ENCODE measurements around the gene ABCB11.
"Not testable (repeated sequence)": the region's sequence is repeated elsewhere in the genome, so short reads cannot be mapped to it uniquely, and the experiment has no call there.

The ABCB11 gene

DNA sequence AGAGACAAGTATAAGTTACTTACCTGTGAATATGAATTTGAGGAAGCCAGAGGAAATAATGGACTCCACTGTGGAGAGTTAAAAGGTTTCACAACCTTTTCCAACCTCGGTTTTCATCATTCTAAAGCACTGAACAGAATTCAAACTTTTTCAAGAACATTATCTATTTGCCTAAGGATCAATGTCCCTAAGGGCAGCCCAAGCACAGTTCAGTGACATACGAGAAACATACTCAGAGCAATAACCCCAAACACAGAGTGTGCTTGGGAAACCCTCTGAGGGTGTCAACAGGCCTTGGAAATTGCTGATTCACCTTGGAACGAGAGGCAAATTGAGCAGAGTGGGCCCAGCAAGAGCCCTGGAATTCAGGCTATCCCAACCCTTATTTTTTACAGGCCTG, at the start of gene ABCB11:
ABCB11 (minus strand) TSS at position 123 of the 400 bp plus-strand sequence. CDS start 13,199 bp downstream, outside the sequence.
- no peak for FAIRE-seq

DNA sequence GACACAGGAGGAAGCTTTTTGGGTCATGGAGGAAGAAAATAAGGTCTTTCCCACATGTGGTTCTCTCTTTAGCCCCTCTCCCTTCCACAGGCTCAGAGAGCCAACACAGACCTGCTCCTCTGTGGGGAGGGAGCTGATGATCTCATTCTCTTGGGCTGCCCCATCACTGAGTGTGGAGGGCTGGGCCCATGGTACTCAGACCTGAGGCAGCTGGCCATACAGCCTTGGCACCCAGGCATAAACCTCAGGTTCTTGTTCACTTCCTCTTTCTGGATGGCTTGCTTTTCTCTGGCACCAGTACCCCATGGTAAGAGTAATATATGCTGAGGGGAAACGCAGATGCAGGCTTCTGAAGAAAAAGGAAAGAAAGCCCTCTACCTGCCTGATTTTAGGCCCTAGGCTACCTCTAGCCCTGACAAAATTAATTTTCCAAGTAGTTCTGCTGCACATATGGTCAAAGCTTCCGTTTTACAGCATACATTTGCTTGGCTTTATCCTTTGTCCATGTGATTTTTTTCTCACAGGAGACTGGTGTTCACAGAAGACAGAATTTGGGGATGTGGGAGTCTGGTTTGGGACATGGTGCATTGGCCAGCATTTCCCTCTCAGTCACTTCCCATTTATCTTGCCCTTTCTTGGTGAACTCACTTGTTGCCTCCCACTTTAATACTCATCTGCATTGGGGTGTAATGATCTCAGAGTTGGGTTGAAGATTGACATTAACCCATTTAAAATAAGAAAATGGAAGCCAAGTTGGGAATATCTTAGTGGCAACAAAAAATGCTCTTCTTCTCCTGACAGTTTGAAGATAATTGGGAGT, 49.3 kb upstream of the ABCB11 start:
- FAIRE-seq: no peak

DNA sequence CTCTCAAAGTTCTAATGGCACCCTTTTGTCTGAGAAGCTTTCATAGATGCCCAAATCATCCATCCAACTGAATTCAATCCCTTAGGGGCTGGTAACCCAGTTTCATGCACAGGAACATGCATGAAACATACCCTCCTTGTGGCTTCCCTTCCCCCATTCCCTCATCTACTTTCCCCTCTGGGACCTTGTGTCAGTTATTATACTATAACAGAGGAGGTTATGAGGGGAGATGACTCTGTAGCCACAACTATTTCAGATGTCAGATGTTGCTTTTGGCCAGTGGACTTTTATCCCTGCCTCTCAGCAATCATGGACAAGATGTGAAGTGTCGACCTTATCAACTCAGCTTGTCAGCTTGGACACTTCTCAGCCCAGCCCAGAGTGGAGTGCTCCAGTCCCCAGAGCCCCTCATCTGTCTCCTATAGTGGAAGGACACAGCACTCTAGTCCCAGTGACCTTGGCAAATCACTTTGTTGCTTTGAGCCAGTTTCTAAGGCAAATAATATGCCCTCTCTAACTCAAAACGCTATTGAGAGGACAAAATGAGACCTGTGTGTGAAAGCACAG, 46.6 kb upstream of the ABCB11 start:
- FAIRE-seq: no peak

DNA sequence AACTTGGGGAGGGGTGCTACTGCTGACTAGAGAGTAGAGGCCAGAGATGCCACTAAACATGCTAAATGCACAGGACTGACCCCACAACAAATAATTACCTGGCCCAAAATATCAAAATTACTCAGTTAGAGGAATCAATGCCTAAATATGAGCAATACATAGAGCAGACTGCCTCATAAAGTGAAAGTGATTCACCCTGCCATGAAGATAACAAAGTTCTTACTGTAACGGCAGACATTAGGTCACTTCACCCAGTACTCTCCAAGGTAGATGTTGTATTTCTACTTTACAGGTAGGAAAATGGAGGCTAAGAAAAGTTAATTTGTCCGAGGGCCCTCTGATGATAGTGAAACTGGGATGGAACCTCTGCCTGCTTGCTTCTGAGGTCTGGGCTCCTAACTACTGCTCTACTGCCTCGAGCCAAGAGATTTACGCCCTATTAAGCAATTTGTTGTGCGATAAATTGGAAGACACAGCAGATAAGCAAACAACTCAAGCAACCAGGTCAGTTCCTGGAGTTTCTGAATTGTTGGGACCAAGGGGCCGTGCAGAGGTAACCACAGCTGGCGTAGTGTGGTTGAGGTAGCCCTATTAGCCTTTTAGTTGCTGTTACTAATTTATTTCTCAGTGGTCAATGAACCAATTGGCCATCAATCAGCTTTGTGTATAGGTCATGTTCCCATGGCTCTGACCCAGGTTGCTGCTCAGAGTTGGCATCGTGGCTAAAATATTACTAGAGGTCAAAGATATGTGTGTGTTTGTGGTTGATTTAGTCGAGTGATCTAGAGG, 43.0 kb upstream of the ABCB11 start:
- FAIRE-seq: no peak

DNA sequence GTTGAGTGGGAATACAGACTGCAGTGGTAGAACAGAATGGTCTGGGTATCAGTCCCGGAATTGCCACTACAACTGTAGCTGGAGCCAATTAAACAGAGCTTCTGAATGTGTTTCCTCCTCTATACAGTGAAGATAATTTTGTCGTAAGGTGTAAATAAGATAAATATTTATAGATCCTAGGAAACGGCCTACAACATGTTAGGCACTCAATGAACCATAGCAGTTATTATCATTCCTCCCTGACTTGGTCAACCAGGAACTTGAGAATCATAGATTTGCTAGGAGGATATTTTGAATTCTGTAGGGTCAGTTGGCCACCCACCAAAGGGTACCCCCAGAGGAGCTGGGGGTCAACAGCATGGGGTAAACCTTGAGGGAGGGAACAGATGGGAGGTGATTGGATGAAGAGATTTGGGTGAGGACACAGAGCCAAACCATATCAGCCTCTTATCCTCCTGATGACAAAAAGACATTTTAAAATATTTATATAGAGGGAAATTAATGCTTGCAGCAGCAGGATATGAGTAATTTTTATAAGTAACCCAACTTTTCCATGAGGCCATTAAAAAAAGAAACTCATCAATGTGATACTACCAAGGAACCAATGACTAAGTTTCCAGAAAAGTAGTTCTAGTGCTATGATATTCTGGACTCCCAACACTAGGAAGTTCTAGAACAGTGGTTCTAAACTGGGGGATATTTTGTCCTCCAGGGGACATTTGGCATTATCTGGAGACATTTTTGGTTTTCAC, 42.3 kb upstream of the ABCB11 start:
- no peak for FAIRE-seq

DNA sequence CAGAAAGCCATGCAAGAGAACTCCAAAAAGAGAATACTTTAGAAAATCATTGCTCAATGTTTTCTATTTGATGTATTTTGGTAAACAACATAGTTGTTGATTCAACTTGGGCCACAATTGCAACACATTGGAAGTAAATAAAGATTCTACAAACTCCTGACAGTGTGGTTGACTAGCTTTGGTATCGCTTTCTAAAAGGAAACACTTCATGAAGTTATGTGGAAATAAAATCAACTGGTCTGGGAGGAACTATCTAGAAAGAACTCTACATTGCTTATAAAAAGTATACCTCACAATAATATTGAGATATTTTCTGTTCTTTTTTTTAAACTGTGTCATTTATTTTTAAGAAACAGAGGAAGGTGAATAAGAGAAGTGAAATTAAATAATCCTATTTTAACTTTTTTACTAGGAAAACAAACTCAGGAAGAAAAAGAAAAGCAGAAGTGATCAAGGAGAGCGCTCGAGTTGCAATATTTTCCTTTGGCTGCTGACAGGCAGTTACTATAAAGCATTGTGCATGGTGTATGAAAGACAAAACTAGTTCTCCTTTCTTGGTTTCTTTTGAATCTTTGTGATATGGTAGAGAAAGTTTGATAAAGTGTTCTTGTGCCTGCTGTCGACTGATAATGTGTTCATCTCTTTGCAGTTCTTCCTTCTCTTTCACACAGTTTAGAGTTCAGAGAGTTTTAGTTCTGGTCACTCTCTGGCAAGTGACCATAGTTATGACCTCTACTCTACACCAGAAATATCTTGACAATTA, 41.2 kb upstream of the ABCB11 start:
- no peak for FAIRE-seq

DNA sequence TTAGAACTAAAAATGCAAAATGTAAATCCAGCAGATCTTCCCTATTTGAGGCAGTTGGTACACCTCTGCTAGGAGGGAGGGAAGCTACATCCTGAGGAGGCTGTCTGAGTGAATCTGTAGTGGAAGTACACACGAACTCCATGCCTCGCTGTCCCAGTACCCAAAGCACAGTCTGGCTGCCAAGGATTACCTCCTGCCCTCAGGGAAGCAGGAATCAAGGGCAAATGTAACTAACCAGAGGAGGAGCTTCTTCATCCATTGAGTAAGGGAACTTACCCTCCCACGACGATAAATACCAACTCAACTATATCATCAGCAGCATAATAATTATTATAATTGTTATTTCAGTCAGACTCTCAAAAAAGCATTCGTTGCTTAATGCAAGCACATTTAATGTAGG, 40.3 kb upstream of the ABCB11 start:
- FAIRE-seq: no peak

DNA sequence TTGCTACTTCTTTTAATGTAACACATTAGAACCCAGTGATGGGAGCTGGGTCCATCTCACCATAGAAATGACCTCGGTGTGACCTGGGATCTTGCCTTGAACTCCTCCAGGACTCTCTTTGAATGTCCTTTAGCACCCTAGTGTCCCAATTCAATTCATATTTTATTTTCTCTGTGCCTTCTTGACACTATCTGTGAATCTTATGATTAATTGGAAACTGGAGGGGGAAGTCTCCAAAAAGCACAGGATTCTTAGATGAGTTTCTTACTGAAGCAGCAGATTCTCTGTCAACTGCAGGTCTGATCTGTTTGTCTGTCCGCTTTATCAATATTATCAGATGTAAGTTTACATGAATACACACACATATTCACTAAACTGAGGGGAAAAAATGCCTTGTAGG, 38.7 kb upstream of the ABCB11 start:
- no peak for FAIRE-seq

DNA sequence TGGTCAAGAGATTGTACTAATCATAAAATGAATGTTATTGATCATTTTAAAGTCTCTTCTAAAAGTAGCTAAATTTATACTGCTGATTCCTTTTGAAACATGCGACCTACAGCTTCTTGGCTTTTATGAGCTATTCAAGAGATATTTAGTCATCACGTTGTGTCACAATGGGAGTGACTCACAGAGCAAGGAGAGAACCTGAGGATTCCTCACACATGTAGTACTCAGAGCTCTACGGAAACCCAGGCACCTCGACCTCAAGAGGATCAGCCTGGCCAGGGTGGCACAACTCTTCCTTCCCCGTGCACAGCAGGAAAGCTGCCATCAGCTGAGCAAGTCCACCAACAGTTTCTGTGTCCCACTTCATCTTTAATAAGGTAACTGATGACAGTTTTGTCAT, 38.2 kb upstream of the ABCB11 start, which contains the start of gene DHRS9:
DHRS9 (plus strand) TSS at position 223 of the 400 bp plus-strand sequence. CDS start 12,019 bp downstream, outside the sequence.
- no peak for FAIRE-seq

DNA sequence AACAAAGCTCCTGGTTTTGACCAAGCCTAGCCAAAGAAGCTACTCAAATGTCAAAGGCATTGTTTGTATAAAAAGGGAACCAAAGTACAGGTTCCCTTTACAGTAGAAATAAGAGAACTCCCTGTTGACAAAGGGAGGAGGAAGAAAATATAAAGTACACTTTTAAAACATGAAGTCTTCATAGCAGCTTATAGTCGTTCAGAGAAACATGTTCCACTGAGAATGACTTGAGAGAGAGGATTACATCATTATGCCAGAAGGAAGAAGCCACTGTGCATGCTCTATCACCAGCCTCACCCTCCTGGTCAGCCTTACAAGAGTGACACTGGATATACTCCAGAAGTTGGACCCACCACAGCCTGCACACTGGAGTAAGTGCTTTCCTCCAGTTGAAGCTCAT, 35.8 kb upstream of the ABCB11 start:
- no peak for FAIRE-seq

DNA sequence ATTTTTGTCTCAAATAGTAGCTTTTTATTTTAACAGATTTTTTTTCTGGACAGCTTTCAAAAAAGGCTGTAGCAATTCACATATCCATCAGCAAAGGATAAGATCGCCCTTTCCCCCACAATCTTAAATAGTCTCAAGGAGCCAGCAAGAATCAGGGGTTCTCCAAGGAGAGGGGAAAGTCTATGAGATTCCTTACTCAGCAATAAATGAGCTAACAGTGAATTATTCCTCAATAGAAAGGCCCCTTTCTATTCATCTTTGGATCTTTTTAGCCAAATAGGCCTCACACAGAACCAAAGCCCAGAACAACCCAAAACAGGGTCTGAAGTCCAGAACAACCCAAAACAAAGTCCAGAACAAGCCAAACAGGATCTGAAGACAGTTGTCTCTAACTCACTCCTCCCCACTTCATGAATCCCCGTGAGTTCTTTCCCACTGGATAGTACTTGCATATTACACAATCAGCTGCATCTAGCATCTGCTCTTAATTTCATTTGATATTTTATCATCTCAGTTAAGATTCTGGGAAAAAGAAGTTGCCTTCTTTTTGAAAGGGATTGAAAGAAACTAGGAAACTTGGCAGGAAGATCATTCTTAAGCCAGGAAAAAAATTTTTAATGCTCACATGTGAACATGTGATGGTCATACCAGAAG, 34.9 kb upstream of the ABCB11 start:
- FAIRE-seq: no peak

DNA sequence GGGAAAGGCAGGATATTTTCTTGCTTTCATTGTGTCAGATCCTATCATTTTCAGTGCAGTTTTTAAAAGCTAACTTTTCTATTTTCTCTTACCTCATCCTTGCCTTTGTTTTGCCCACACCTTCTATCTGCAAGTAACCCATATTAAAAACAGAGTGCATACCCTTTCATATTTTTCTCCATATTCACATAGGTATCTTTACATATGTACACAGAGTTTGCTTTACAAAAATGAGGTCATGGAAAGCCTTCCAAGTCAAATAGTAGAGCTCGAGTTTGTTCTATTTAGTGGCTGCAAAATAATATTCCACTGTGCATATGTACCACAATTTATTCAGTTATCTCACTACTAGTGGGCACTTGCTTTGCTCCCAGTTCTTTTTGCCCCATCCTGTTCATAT, 34.3 kb upstream of the ABCB11 start:
- no peak for FAIRE-seq

DNA sequence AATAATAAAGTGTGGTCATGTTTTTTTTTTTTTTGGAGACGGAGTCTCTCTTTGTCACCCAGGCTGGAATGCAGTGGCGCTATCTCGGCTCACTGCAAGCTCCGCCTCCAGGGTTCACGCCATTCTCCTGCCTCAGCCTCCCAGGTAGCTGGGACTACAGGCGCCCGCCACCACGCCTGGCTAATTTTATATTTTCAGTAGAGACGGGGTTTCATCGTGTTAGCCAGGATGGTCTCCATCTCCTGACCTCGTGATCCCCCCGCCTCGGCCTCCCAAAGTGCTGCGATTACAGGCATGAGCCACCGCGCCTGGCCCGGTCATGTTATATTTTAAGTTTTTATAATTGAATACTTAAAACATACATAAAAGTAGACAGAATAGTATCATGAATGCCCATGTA, 33.1 kb upstream of the ABCB11 start:
- not testable (repeated sequence) for FAIRE-seq

DNA sequence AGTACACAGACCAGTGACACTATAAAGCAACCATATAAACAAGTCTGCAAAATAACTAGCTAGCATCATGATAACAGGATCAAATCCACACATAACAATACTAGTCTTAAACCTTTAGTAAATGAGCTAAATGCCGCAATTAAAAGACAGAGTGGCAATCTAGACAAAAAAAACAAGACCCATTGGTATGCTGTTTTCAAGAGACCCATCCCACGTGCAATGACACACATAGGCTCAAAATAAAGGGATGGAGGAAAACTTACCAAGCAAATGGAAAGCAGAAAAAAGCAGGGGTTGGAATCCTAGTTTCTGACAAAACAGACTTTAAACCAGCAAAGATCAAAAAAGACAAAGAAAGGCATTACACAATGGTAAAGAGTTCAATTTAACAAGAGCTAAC, 23.5 kb upstream of the ABCB11 start:
- not testable (repeated sequence) for FAIRE-seq

DNA sequence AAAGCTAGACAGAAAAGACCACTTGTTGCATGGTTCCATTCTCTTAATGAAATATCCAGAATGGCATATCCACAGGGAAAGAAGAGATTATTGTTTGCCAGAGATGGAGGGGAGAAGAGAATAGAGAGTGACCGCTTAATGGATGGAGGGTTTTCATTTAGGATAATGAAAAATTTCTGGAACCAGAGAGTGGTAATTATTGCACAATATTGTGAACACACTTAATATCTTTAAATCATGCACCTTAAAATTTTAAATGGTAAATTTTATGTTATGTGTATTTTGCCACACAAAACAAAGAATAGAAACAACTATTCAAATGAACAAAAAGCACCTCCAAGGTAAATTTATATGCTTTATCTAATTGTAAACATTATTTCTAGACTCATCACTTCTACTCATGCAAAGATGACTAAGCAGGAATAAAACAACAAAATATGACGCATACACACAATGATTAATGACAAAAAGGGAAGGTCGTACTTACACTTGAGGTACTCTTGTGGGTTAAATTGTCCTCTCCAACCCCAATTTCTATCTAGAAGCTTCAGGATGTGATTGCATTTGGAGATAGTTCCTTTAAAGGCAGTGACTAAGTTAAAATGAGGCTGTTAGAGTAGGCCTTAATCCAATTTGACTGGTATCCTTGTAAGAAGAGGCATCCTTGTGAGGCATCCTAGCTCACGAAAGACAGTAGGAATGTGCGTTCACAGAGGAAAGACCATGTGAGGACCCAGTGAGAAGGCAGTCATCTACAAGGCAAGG, 19.5 kb upstream of the ABCB11 start:
- FAIRE-seq: no peak

DNA sequence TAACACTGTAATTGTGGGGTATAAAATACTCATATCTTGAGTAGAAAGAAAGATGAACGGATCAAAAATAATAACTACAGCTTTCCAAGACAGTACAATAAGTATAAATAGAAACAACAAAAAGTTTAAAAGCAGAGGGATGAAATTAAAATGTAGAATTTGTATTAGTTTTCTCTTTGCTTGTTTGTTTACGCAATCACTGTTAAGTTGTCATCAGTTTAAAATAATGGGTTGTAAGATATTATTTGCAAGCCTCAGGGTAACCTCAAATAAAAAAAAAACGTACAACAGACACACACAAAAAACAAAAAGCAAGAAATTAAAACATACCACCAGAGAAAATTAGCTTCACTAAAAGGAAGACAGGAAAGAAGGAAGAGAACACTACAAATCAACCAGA, 18.0 kb upstream of the ABCB11 start:
- FAIRE-seq: no peak

DNA sequence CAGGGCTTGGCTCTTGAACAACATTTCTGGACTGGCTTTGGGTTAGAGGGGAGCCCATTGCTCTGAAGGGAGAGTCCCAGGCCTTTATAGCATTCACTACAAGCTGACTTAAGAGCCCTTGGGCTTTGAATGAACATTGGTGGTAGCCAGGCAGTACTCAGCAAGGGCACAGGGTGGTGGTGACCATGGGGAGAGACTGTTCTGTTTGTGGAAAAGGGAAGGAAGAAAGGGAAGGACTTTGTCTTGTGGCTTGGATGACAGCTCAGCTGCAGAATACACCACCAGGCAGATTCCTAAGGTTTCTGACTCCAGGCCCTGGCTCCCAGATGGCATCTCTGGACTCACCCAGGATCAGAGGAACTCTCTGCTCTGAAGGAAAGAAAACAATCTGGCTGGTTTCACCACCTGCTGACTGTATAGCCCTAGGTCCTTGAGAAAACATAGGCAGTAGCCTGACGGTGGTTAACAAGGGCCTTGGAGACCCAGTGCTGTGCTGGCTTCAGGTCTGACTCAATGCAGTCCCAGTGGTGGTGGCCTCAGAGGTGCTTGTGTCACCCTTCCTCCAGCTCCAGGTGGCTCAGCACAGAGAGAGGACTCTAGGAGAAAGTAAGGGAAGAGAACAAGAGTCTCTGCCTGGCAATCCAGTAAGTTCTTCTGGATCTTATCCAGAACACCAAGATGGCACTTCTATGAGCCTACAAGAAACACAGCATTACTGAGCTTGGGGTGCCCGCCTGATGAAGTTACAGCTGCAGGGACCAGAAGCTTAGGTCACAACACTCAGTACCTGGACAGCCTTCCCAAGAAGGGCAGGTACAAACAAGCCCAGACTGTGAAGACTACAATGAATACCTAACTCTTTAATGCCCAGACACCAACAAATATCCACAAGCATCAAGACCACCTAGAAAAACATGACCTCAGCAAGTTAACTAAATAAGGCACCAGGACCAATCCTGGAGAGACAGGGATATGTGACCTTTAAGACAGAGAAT, 16.4 kb upstream of the ABCB11 start:
- FAIRE-seq: no peak

DNA sequence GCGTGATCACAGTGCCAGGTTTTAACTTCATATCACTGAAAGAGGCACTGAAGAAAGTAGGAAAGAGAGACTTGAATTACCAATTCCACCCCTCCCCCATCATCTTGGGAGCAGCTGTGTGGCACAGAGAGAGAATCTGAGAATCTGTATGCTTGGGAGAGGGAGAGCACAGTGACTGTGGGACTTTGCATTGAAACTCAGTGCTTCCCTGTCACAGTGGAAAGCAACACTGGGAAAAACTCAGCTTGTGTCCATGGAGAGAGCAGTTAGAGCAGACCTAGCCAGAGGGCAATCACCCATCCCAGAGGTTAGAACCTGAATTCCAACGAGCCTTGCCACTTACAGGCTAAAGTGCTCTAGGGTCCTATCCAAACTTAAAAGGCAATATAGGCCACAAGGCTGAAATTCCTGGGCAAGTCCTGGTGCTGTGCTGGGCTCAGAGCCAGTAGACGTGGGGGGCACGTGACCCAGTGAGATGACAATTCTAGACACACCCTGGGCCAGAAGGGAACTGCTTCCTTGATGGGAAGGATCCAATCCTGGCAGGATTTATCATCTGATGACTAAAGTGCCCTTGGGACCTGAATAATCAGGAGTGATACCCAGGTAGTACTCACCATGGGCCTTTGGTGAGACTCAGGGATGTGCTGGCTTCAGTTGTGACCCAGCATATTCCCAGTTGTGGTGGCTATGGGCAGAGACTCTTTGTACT, 15.5 kb upstream of the ABCB11 start:
- no peak for FAIRE-seq

DNA sequence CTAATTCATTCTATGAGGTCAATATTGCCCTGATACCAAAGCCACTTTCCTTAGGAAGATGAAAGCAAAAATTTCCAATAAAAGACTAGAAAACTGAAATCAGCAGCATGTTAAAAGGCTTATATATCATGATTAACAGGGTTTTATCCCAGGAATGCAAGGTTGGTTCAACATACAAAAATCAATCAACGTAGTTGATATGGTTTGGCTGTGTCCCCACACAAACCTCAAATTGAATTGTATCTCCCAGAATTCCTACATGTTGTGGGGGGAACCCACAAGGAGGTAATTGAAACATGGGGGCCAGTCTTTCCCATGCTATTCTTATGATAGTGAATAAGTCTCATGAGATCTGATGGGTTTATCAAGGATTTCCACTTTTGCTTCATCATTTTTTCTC, 11.7 kb upstream of the ABCB11 start:
- no peak for FAIRE-seq

Data from TTC549 (cell line).